ENCODE measurements around the gene THAP8. TPM values are rescaled to one million over a fixed set of nuclear protein-coding genes. Genes with fewer than 3 reads are reported as not detected.

The THAP8 gene
- polyA plus RNA-seq, 1 donor (not counting 4 experiments of a cell fraction or from before 2014, with no cell fraction given) = 1.8 TPM

DNA sequence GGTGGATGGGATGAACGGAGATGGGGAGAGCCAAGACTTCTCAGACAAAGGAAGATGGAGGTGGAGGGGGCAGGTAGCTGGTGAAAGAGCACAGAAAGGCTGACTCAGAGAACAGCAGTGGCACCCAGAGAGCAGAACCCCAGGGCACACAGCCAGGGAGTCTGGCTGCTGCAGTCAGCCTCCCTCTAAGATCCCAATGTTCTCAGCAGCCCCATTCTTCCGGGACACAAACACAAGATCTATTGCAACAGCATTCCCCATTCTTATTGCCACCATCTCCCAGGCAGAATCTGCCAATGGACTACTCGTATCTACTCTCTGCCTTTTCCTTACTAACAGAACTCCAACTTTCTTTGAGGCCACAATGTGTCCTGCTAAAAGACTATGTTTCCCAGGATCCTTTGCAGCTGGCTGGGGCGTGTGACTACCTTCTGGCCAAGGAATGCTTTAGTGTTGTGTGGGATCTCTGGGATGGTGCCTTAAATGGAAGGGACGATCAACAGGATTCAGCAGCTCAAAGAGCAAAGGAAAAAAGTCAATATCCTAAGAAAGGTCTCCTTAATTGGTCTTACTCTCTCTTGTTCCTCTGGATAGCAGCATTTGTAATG is 7.5 kb downstream of the THAP8 start:
- Histone ChIP-seq H4K20me1 (ENCODE audit: control insufficient read depth, extremely low read depth, insufficient read depth, low read length) (no peaks in the 10 kb centered on the region), H3K4me2 (ENCODE audit: control insufficient read depth, extremely low read depth, insufficient read depth, low read depth, low read length) (no peak overlapping the region), H3K27ac (ENCODE audit: control insufficient read depth, insufficient read depth, low read length) (no peak overlapping the region), H2AFZ (ENCODE audit: control insufficient read depth, low read length) (no peak overlapping the region), H3K79me2 (ENCODE audit: control insufficient read depth, insufficient read depth, low read length) (no peaks in the 10 kb centered on the region), H3K4me3 (ENCODE audit: control insufficient read depth in 2 of 3, extremely low read depth in 1 of 3, insufficient read depth in 2 of 3, low read depth in 1 of 3, low read length in 3 of 3) (no peak overlapping the region), H3K27me3 (ENCODE audit: control insufficient read depth, extremely low read depth, insufficient read depth, low read length) (no peaks in the 10 kb centered on the region), H3K9me3 (ENCODE audit: control insufficient read depth, low read depth, low read length) (no peaks in the 10 kb centered on the region), H3K9me1 (ENCODE audit: control insufficient read depth, extremely low read depth, insufficient read depth, low read length) (no peaks in the 10 kb centered on the region), H3K4me1 (ENCODE audit: control insufficient read depth, extremely low read depth, insufficient read depth, low read length) (peaks cover 3% of the 10 kb centered on the region), H3K36me3 (ENCODE audit: control insufficient read depth in 2 of 2, extremely low read depth in 1 of 2, insufficient read depth in 2 of 2, low read length in 2 of 2) (no peaks in the 10 kb centered on the region), H3K9ac (ENCODE audit: control insufficient read depth, extremely low read depth, insufficient read depth, low read length) (no peak overlapping the region)
- TF ChIP-seq, protein P1, sequence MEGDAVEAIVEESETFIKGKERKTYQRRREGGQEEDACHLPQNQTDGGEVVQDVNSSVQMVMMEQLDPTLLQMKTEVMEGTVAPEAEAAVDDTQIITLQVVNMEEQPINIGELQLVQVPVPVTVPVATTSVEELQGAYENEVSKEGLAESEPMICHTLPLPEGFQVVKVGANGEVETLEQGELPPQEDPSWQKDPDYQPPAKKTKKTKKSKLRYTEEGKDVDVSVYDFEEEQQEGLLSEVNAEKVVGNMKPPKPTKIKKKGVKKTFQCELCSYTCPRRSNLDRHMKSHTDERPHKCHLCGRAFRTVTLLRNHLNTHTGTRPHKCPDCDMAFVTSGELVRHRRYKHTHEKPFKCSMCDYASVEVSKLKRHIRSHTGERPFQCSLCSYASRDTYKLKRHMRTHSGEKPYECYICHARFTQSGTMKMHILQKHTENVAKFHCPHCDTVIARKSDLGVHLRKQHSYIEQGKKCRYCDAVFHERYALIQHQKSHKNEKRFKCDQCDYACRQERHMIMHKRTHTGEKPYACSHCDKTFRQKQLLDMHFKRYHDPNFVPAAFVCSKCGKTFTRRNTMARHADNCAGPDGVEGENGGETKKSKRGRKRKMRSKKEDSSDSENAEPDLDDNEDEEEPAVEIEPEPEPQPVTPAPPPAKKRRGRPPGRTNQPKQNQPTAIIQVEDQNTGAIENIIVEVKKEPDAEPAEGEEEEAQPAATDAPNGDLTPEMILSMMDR (optimal IDR thresholded peaks at IDR 0.05 in 1 of 3, IDR thresholded peaks at IDR 0.05 in 1 of 3, conservative IDR thresholded peaks at IDR 0.05 in 1 of 3; ENCODE audit: extremely low read depth in 1 of 3, insufficient read depth in 2 of 3, low read length in 3 of 3) = no peak
- no peak for TF ChIP-seq EZH2 (IDR thresholded peaks at IDR 0.05; ENCODE audit: low read length)
- no peak for DNase-seq (ENCODE audit: low read depth, low spot score)
- FAIRE-seq = no peak
- dilution Hi-C loops (cut with MboI; ENCODE audit: extremely low pct_ligation_motif_present, low sequenced_read_pairs) = no loop called here

DNA sequence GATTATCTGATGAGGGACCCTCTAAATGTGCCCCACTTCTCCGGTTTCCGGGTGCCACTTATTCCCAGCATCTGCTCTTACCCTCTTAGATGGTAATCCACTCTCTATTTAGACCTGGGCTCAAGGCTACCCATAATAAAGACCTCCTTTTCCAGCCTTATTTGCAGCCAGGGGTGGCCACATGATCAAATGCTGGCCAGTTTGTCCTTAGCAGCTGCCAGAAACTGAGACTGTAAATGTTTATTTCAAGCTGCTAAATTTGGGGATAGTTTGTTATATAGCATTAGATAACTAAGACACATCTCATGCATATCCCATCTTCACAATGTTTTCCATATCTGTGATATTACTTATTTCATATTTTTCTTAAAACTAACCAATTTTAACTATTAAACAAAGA is 10.1 kb downstream of the THAP8 start:
- DNase-seq (ENCODE audit: low read depth, low spot score) (no peak), FAIRE-seq (no peak)
- Histone ChIP-seq H3K79me2 (ENCODE audit: control insufficient read depth, insufficient read depth, low read length) (no peaks in the 10 kb centered on the region), H3K4me1 (ENCODE audit: control insufficient read depth, extremely low read depth, insufficient read depth, low read length) (peaks cover 5% of the 10 kb centered on the region), H3K9ac (ENCODE audit: control insufficient read depth, extremely low read depth, insufficient read depth, low read length) (no peak overlapping the region), H3K4me2 (ENCODE audit: control insufficient read depth, extremely low read depth, insufficient read depth, low read depth, low read length) (no peak overlapping the region), H3K27me3 (ENCODE audit: control insufficient read depth, extremely low read depth, insufficient read depth, low read length) (no peaks in the 10 kb centered on the region), H3K36me3 (ENCODE audit: control insufficient read depth in 2 of 2, extremely low read depth in 1 of 2, insufficient read depth in 2 of 2, low read length in 2 of 2) (no peaks in the 10 kb centered on the region), H3K27ac (ENCODE audit: control insufficient read depth, insufficient read depth, low read length) (no peak overlapping the region), H3K9me3 (ENCODE audit: control insufficient read depth, low read depth, low read length) (no peaks in the 10 kb centered on the region), H2AFZ (ENCODE audit: control insufficient read depth, low read length) (no peak overlapping the region), H4K20me1 (ENCODE audit: control insufficient read depth, extremely low read depth, insufficient read depth, low read length) (no peaks in the 10 kb centered on the region), H3K4me3 (ENCODE audit: control insufficient read depth in 2 of 3, extremely low read depth in 1 of 3, insufficient read depth in 2 of 3, low read depth in 1 of 3, low read length in 3 of 3) (no peak overlapping the region), H3K9me1 (ENCODE audit: control insufficient read depth, extremely low read depth, insufficient read depth, low read length) (no peaks in the 10 kb centered on the region)
- no peak for TF ChIP-seq EZH2 (IDR thresholded peaks at IDR 0.05; ENCODE audit: low read length)
- TF ChIP-seq, protein P1 (optimal IDR thresholded peaks at IDR 0.05 in 1 of 3, IDR thresholded peaks at IDR 0.05 in 1 of 3, conservative IDR thresholded peaks at IDR 0.05 in 1 of 3; ENCODE audit: extremely low read depth in 1 of 3, insufficient read depth in 2 of 3, low read length in 3 of 3) = no peak
- dilution Hi-C loops (cut with MboI; ENCODE audit: extremely low pct_ligation_motif_present, low sequenced_read_pairs) = no loop called here

Data from keratinocyte (primary cell).